Stimulated activated CD8-positive, alpha-beta memory T cell treated with anti-CD3 and anti-CD28 coated beads, Interleukin-12 subunit alpha, Interleukin-12 subunit beta, amount 100 ng/mL, for 4 hours (primary cell): Measurements from ENCODE around the gene TIMP3.

Experiments used
- DNase-seq: peaks from one replicate; pipeline ENCODE4 v3.0.0-alpha.2; 2020; ENCODE audit warnings: low read depth

Gene TIMP3

DNA sequence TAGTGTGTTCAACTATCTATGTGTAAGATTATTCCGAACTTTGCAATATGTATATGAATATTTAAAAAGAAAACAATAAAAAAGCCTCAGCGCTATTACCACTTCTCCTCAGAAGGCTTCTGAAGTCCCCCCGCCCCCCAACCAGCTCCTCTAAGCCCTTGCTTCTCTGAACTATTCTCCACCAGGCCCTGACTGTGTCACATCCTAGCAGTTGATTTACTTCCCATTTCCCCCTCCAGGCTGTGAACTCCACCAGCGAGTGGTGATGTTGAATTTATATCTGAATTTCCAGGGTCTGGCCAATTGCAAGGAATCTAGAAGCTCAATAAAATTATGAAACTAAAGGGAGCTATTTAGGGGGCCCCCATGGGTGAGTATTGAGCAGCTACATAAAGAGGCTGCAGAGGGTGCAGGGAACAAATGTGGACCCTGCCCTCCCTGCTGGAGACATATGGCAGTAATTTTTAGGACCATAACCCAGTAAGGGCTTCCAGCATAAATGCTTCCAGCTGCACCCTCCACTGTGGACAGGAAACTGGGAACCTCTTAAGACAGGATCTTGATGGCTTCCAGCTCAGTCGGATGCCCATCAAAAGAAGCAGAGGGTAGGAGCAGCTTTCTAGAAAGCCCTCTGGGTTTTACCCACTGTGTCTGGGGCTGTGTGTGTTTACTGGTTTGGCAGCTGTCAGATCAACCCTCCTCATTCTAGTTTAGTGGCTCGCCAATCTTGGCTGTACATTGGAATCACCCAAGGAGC lies 81.4 kb downstream of the TIMP3 start:
- no peak for DNase-seq

DNA sequence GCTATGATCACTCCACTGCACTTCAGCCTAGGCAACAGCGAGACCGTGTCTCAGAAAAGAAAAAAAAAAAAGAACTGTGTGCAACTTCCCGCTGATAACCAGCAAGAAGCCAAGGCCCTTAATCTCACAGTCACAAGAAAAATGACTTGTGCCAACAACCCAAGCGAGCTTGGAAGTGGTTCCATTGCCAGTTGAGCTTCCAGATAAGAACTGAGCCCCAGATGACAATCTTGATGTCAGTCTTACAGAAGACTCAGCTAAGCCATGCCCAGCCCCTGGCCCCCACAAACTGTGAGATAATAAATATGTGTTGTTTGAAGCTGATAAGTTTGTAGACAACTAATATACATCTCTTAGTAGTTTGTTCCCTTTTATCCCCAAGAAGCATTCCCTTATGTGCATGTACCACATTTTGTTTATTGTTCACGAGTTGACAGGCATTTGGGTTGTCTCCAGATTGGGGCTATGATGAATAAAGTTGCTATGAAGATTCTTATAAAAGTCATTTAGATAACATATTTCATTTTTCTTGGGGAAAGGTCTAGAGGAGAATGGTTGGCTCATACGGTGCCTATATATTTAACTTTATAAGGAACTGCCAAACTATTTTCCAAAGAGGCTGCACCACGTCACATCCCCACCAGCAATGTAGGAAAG lies 85.9 kb downstream of the TIMP3 start:
- no peak for DNase-seq

DNA sequence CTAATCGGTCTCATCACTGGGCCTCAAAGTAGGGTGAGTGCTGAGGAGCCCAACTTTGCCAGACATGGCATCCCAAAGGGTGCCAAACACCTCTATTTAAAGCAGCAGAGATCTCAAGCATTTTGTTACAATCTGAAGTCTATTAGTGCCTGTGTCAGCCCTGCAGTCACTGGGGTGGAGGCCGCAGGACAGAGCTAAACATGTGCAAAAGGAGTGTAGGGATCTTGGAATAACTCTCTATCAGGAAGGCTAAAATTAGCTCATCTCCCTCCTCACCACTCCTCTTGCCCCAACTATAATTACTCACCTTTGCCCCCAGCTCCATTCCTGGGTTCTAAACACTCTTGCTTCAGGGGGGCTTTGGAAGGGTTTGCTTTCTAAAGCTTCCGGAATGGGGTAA lies 87.5 kb downstream of the TIMP3 start:
- no peak for DNase-seq

DNA sequence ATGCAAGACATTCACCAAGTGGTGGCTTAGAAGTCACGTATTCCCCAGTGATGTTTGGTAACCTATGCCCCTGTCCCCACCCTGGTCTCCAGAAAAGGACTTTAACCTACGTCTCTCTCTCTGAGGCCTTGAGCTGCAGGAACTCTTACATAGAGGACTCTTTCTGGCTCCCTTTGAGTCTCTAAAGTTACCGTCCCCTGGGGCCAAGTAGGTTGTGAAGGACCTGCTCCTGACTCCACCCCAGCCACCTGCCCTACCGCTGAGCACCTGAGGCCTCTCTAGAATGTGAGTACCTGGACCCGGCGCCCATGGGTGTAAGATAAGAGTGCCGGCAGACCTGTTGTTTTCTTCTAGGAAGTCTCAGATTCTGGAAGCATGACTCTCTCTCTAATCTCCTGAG lies 95.4 kb downstream of the TIMP3 start:
- DNase-seq, result no peak

DNA sequence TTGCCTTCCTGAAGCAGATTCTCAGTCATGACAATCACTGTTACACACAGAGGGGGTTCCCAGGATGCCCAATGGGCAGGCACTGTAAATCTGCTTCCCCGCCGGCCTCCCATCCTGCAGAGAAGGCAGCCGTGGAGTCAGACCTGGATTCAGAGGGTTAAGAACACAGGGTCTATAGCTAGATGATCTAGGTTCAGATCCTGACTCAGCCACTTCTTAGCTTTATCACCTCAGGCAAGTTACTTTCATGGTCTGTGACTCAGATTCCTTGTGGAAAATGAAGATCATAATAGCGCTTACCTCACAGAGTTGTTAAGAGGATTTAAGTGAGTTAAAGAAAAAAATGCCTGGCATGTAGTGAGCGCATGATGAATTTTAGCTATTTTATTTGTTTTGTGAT lies 95.9 kb downstream of the TIMP3 start:
- DNase-seq, result no peak

DNA sequence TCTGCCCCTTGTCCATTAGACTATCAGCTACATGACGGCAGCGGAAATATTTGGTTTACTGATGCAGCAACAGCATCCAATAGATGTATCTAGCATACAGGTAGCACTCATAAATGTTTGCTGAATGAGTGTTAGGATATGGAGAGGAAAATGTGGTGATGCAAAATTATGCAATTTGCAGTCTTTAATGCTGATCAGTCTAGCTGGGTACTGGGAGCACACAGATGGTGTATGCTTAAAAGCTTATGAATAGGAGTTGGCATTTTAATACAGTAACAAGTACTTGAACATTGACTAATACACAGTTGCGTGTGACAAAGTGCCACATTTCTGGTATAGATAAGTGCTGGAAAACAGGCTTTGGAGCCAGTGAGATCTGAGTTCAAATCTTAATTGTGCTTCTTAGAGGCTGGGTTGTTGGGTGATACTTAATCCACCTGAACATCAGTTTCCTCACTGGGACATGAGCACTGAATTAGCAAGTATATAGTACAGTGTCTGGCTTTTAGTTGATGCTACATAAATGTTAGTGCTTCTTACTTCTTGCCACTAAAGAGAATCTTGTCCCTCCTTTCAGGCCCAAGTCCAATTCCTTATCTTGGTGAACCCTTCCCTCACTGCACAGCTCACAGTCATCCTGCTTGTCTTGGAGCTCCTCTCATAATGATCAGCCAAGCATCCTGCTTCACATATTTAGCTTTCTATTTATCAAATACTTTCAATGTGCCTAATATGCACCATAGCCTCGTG lies 99.6 kb downstream of the TIMP3 start:
- DNase-seq, result no peak

DNA sequence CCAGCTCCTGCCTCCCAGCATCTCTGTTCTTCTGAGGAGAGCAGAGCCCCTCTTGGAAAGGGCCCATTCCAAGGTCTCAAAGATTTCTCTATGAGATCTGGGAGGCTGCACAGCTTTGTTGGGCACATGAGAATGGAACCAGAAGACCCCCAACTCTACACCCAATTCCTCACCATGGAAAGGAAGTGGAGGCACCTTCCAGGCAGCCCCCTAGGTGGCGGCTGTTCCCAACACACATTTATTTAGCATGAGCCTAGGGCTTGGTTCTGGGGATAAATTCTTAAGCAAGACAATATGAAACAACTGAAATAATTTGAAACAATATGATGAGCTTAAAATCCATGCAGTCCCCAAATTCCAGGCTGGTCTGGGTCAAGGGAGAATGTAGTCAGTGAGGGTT lies 100.4 kb downstream of the TIMP3 start:
- DNase-seq, result no peak

DNA sequence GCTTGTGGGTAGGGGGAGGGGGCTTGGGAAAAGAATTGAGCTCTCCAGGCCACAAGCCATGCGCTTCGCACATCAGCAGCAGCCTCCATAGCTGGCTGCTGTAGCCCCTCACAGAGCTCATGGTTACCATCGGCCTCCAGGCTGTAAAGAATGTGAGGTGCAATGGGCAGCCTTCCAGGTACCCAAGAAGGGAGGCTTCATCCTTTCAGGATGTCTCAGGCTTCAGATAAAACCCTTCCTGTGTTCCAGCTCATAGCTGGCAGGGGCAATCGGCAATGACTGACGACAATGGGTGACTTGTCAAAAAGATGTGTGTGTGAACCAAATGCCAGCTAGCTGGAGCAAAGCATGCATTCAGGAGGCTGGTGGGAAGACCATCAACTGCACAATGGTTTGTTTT lies 102.0 kb downstream of the TIMP3 start:
- DNase-seq, result no peak

DNA sequence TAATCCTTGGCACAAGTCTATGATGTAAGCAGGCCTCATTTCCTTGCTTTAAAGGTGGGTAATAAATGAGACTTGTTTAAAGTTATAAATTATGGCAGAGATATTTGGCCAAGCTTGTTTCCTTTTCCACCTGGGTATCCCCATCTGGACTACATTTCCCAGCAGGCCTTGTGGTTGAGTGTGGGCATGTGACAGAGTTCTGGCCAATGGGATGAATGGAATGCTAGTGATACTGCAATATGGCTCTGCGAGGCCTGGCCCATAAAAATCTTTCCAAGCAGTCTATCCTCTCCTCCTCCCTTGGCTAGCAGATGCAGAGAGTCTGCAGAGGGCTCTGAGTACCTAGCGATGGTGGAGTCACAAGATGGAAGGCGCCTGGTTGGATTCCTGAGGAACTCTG lies 102.5 kb downstream of the TIMP3 start:
- no peak for DNase-seq

DNA sequence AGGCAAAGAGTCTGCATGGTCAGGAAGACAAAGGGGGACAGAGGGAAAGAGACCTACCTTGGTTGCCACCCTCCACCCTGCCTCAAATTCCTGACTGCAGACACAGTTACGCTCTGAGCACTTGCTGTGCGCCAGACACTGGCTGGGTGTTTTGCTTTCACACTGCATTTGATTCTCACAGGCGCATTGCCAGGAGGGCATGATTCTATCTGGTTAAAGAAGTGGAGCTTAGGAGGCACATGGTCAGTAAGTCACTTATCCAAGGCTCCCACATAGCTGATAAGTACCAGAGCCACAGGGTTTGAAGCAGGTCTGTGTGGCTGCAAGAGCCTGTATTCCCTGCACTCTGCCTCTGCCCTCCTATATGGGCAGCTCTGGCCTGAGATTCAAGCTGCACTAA lies 103.9 kb downstream of the TIMP3 start:
- no peak for DNase-seq

DNA sequence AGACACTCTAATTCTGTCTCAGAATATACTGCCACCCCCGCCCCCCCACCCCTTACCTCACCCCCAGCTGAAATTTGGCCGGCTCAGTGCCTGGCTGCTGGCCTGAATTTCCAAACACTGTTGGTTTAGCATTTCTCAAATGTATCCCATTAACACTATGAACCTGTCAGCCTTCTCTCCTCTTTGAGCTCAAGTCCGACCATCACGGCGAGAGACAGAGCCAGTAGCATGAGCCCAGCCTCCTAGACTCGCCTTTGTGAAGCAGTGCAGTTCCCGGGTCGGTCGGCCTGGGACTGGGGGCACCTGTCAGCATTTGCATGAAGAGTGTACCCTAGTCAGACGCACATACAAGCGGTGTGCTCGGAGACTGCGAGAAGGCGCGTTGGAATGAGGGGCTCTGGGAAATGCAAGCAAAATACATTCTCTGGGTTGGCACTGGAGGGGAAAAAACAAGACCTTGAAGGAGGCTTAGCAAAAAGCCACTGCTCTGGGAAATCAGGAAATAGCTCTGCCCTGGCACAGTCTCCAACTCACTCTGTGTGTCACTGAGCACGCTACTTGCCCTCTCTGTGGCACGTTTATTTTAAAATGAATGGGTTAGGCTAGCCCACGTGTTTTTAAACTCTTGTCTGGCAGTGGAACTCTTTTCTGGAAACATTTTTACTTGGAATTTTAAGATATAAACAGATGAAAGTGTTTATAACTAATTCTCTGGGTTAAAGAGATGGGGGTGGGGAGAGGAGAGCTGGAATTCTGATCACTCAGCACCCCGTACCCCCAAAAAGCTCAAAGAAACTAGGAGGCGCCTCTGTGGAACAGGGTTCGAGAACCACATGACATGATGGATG lies 108.3 kb downstream of the TIMP3 start:
- no peak for DNase-seq

DNA sequence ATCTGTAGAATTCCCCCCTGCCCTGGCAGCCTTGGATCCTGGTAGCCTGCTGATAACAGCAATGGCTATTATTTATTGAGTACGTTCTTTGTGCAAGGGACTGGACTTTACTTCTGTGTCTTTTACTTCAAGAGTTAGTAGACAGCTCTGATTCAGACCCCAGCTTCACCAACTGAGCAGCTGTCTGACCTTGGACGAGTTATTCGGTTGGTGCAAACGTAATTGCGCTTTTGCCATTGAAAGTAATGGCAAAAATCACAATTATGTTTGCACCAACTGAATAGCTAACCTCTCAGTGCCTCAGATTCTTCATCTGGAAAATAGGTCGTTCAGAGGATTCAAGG lies 108.9 kb downstream of the TIMP3 start:
- DNase-seq, result no peak

DNA sequence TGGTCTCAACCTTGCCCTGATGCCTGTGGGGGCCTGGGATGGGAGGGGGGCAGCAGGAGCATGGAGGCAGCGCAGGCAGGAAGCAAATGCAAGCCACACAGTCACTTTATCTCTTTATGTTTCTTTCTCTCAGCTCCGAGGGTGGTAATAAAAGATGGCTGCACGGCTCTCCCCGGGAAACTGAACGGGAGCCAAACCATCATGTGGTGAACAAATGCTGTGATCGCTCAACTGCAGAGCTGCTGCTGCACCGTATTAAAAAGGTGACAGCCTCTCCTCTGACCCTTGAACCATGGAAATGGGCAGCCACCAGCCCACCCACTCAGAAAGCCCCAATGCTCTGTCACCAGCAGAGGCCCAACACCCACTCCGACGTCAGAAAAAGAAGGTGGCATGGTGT lies 110.0 kb downstream of the TIMP3 start:
- DNase-seq, result no peak
